CD4-positive, alpha-beta T cell treated with Interleukin-6 at 100 ng/mL for 8 hours (primary cell): ENCODE results near the gene CSNK1G1.
"Not testable (repeated sequence)": the region's sequence is repeated elsewhere in the genome, so short reads cannot be mapped to it uniquely, and the experiment has no call there.

ENCODE experiments used
- DNase-seq: peaks from one replicate; pipeline ENCODE4 v3.0.0-alpha.2; 2020; ENCODE audit warnings: mixed read lengths, low spot score

The CSNK1G1 gene

GRCh38 chr15:64355944-64356709, at the start of gene CSNK1G1:
CSNK1G1 (minus strand) TSS chr15:64356173; CDS start chr15:64300499, 55,674 bp downstream.
- DNase-seq, result peak; percentile 93

GRCh38 chr15:64400583-64400982, 44.6 kb upstream of the CSNK1G1 start:
- DNase-seq, result no peak

GRCh38 chr15:64398575-64398974, 42.6 kb upstream of the CSNK1G1 start:
- no peak for DNase-seq

- no peak for DNase-seq
Observed at GRCh38 chr15:64396789-64397188, 40.8 kb upstream of the CSNK1G1 start.

- DNase-seq, result not testable (repeated sequence)
Observed at GRCh38 chr15:64392471-64392870, 36.5 kb upstream of the CSNK1G1 start.

GRCh38 chr15:64389036-64389435, 33.1 kb upstream of the CSNK1G1 start:
- no peak for DNase-seq

- DNase-seq, result peak; percentile 96
Observed at GRCh38 chr15:64387562-64388168, 31.7 kb upstream of the CSNK1G1 start, which contains the start of gene TRIP4. TRIP4 (plus strand) TSS chr15:64387836; CDS start chr15:64387864, 28 bp downstream.

- DNase-seq, result no peak
Observed at GRCh38 chr15:64386291-64386690, 30.3 kb upstream of the CSNK1G1 start.

- no peak for DNase-seq
Observed at GRCh38 chr15:64383760-64384159, 27.8 kb upstream of the CSNK1G1 start.

- peak; percentile 89 for DNase-seq
Observed at GRCh38 chr15:64381000-64381751, 25.2 kb upstream of the CSNK1G1 start, which contains the start of gene PCLAF. PCLAF (minus strand) TSS chr15:64381441; CDS start chr15:64381371, 70 bp downstream.

- DNase-seq, result not testable (repeated sequence)
Observed at GRCh38 chr15:64380130-64380870, 24.3 kb upstream of the CSNK1G1 start.

GRCh38 chr15:64379216-64379960, 23.4 kb upstream of the CSNK1G1 start:
- DNase-seq, result no peak

- DNase-seq, result no peak
Observed at GRCh38 chr15:64373360-64373759, 17.4 kb upstream of the CSNK1G1 start.

- DNase-seq, result not testable (repeated sequence)
Observed at GRCh38 chr15:64371383-64371782, 15.4 kb upstream of the CSNK1G1 start.

GRCh38 chr15:64369078-64369607, 13.2 kb upstream of the CSNK1G1 start:
- DNase-seq, result no peak

- DNase-seq, result no peak
Observed at GRCh38 chr15:64361259-64361658, 5.3 kb upstream of the CSNK1G1 start.

GRCh38 chr15:64356710-64357040, 702 bp upstream of the CSNK1G1 start:
- DNase-seq, result no peak

GRCh38 chr15:64355348-64355943, 527 bp downstream of the CSNK1G1 start:
- no peak for DNase-seq

- no peak for DNase-seq
Observed at GRCh38 chr15:64354688-64355344, 1.2 kb downstream of the CSNK1G1 start.

GRCh38 chr15:64351265-64351664, 4.7 kb downstream of the CSNK1G1 start:
- DNase-seq, result no peak
